Measurements from ENCODE around the gene MRPL17.

DNA sequence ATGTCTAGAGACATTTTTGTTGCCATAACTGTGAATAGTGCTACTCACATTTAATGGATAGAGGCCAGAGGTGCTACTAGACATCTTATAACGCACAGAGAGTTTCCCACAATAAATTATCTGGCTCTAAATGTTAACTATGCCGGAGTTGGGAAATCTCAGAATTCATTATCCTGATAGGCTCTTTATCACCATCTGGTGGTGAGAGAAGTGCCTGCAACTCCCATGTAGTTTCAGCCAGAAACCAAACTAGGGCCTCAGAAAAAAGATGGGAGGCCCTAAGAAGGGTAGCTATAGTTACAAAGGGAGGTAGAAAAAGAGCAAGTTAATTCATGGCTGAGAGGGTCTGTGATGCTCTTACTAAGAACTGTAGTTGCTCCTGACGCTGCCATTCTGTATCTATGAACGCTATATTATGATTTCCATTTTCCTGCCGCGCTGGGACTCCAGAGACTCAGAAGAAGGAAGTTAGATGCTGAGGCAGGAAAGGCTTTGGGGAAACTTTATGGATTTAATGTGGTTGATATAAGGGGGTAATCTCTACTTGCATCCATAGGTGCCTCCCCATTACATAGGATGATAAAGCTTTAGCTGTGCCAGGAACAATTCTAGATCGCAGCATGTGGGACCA, 22.9 kb upstream of the MRPL17 start:
- TF ChIP-seq POLR2A (IDR thresholded peaks at IDR 0.05; ENCODE audit: low read length) = no peak
- no peak for TF ChIP-seq GATA1 (IDR thresholded peaks at IDR 0.05; ENCODE audit: low read depth, low read length)
